GM21723 (cell line): ENCODE measurements around the gene PNMA8C.
"Not testable (repeated sequence)": the region's sequence is repeated elsewhere in the genome, so short reads cannot be mapped to it uniquely, and the experiment has no call there.

ENCODE experiments used
- ATAC-seq: cut with Tn5 transposase; IDR thresholded peaks from one replicate; pipeline ENCODE4 v1.9.1; 2021; ENCODE audit warnings: mild to moderate bottlenecking, moderate library complexity; ENCODE audit not compliant: unreplicated experiment

PNMA8C gene

GRCh38 chr19:46390866-46391265 lies 37.9 kb downstream of the PNMA8C start:
- no peak for ATAC-seq

- ATAC-seq: no peak
Observed at GRCh38 chr19:46390121-46390858, 38.4 kb downstream of the PNMA8C start.

GRCh38 chr19:46388311-46389095 lies 40.2 kb downstream of the PNMA8C start:
- no peak for ATAC-seq

GRCh38 chr19:46387713-46388130 lies 41.0 kb downstream of the PNMA8C start:
- ATAC-seq: no peak

GRCh38 chr19:46386996-46387712 lies 41.6 kb downstream of the PNMA8C start:
- ATAC-seq: no peak

- ATAC-seq: no peak
Observed at GRCh38 chr19:46386151-46386550, 42.6 kb downstream of the PNMA8C start.

- no peak for ATAC-seq
Observed at GRCh38 chr19:46385636-46386035, 43.1 kb downstream of the PNMA8C start.

- ATAC-seq: no peak
Observed at GRCh38 chr19:46384396-46384795, 44.3 kb downstream of the PNMA8C start.

GRCh38 chr19:46383846-46384245 lies 44.9 kb downstream of the PNMA8C start:
- ATAC-seq: no peak

- ATAC-seq: no peak
Observed at GRCh38 chr19:46383171-46383815, 45.4 kb downstream of the PNMA8C start.

- ATAC-seq: no peak
Observed at GRCh38 chr19:46381756-46382345, 46.9 kb downstream of the PNMA8C start.

- ATAC-seq: no peak
Observed at GRCh38 chr19:46381346-46381745, 47.4 kb downstream of the PNMA8C start.

GRCh38 chr19:46380690-46381089 lies 48.0 kb downstream of the PNMA8C start:
- no peak for ATAC-seq

GRCh38 chr19:46378268-46378667 lies 50.5 kb downstream of the PNMA8C start:
- ATAC-seq: no peak

- ATAC-seq: no peak
Observed at GRCh38 chr19:46376241-46377153, 52.2 kb downstream of the PNMA8C start.

GRCh38 chr19:46375476-46376067 lies 53.2 kb downstream of the PNMA8C start:
- not testable (repeated sequence) for ATAC-seq
